A549 (cell line): ENCODE measurements around the gene FAM110D. TPM values are rescaled to one million over a fixed set of nuclear protein-coding genes. Genes with fewer than 3 reads are reported as not detected.
A peak's percentile ranks its signal among the peaks of the same experiment; 100 is the strongest.

Experiments used
- ATAC-seq, 2 experiments: fragments of 200-7000 bp in 1 of 2; fragments of >200 bp in 1 of 2; cut with Nextera tagmentation in 1 of 2; cut with Tn5 transposase in 1 of 2; 3 replicates each; pipeline versions ENCODE4 v1.8.0 to v1.9.1; 2018 to 2020; ENCODE audit warnings: mild to moderate bottlenecking in 1 of 2, moderate library complexity in 1 of 2
- CTCF ChIA-PET: fragments of 300-600 bp; sonication (Branson Sonifier 250); formaldehyde crosslinking; extraction: SDS; loops from one replicate; lab custom pipeline; 2021; ENCODE audit warnings: antibody characterized with exemption, inconsistent platforms; lab: Yijun Ruan, JAX
- POLR2A ChIA-PET: fragments of 350-600 bp; formaldehyde crosslinking; extraction: SDS; loops from one replicate; lab custom pipeline; 2021; ENCODE audit warnings: antibody characterized with exemption, inconsistent platforms; lab: Yijun Ruan, JAX
- DNase-seq, 2 experiments: peaks; one replicate each; pipeline versions ENCODE4 v3.0.0 to v3.0.0-alpha.2; 2011 to 2016; ENCODE audit warnings: low read depth in 1 of 2, low spot score in 1 of 2
- FAIRE-seq: peaks from 2 replicates; lab custom pipeline; 2011; peaks lifted over from hg19 to GRCh38; lab: Jason Lieb, UNC
- H3K27ac ChIP-seq, 2 experiments: fragments of >200 bp; sonication (Bioruptor Twin); formaldehyde crosslinking; 3 replicates each; pipeline ENCODE4 v1.5.1; 2016 to 2017
- H3K4me1 ChIP-seq: fragments of >200 bp; sonication (Bioruptor Twin); formaldehyde crosslinking; 3 replicates; pipeline ENCODE4 v1.6.1; 2016
- H3K4me2 ChIP-seq: fragments of >200 bp; sonication (Bioruptor Twin); formaldehyde crosslinking; 3 replicates; pipeline ENCODE4 v1.6.1; 2016
- H3K4me3 ChIP-seq: fragments of >200 bp; sonication (Bioruptor Twin); formaldehyde crosslinking; 3 replicates; pipeline ENCODE4 v1.5.1; 2016
- H3K9me3 ChIP-seq: fragments of >200 bp; sonication (Bioruptor Twin); formaldehyde crosslinking; 3 replicates; pipeline ENCODE4 v1.6.1; 2016
- CHD2 ChIP-seq: fragments of 150-350 bp; IDR thresholded peaks from 2 replicates; pipeline ENCODE4 v1.6.1; 2014; ENCODE audit warnings: low read length; ENCODE audit not compliant: partially characterized antibody
- GATA3 ChIP-seq: IDR thresholded peaks from 2 replicates; pipeline ENCODE4 v1.6.1; 2012; ENCODE audit warnings: borderline replicate concordance
- HDAC2 ChIP-seq: fragments of 200-600 bp; sonication (generic); IDR thresholded peaks from 2 replicates; pipeline ENCODE4 v1.6.1; 2016
- HOXA7 ChIP-seq: fragments of 250-450 bp; sonication (Bioruptor Pico); IDR thresholded peaks from 2 replicates; pipeline ENCODE4 v1.5.0; 2020; ENCODE audit warnings: mild to moderate bottlenecking, moderate library complexity
- HOXB13 ChIP-seq: fragments of 250-450 bp; sonication (Bioruptor Pico); IDR thresholded peaks from 2 replicates; pipeline ENCODE4 v1.5.0; 2020; ENCODE audit warnings: low read depth, mild to moderate bottlenecking, moderate library complexity
- KDM1A ChIP-seq: fragments of 200-600 bp; sonication (generic); IDR thresholded peaks from 2 replicates; pipeline ENCODE4 v1.6.1; 2016; ENCODE audit warnings: low read depth, mild to moderate bottlenecking
- RAD21 ChIP-seq, 2 experiments: fragments of >200 bp in 1 of 2; sonication (Bioruptor Twin) in 1 of 2; formaldehyde crosslinking in 1 of 2; IDR thresholded peaks in 1 of 2; conservative IDR thresholded peaks in 1 of 2; 2 replicates in 1 of 2; 3 replicates in 1 of 2; pipeline ENCODE4 v1.6.1; 2012 to 2018; ENCODE audit warnings: inconsistent platforms in 1 of 2
- SMC3 ChIP-seq: fragments of >200 bp; sonication (Bioruptor Twin); formaldehyde crosslinking; IDR thresholded peaks from 3 replicates; pipeline ENCODE4 v1.6.1; 2018; ENCODE audit warnings: inconsistent platforms
- ZC3H11A ChIP-seq: fragments of 450-650 bp; IDR thresholded peaks from 2 replicates; pipeline ENCODE4 v1.6.1; 2014; ENCODE audit warnings: antibody characterized with exemption, mild to moderate bottlenecking
- ZFP36 ChIP-seq: fragments of 450-650 bp; IDR thresholded peaks from 2 replicates; pipeline ENCODE4 v1.6.1; 2014; ENCODE audit warnings: borderline replicate concordance; ENCODE audit not compliant: partially characterized antibody
- WGBS: methylation state at CpG from one replicate; pipeline ENCODE4 v1.1.6; 2017; ENCODE audit errors: missing lambda C conversion rate; 5-methylcytosine and 5-hydroxymethylcytosine counted together
- polyA plus RNA-seq, 4 experiments: library from polyadenylated mRNA; depleted of rRNA in 3 of 4; stranded (reverse); fragments of >200 nt; fragmentation: RNase III in 1 of 4; extraction: RNeasy Plus Mini Kit Qiagen cat#74134 plus additional on column Dnase treatment in 1 of 4; gene quantifications; 2 replicates in 3 of 4; 3 replicates in 1 of 4; pipeline ENCODE4 v1.2.3, GENCODE V29; 2011 to 2017
- TF ChIP-seq, protein P1 (sequence below): fragments of >200 bp; sonication (Bioruptor Twin); formaldehyde crosslinking; IDR thresholded peaks from 3 replicates; pipeline ENCODE4 v1.6.1; 2016
- TF ChIP-seq, protein P2 (sequence below): fragments of 200-600 bp; sonication (generic); IDR thresholded peaks from 2 replicates; pipeline ENCODE4 v1.6.1; 2016; ENCODE audit warnings: antibody characterized with exemption, mild to moderate bottlenecking, moderate library complexity
- TF ChIP-seq, protein P3 (sequence below): fragments of >200 bp; sonication (Bioruptor Twin); formaldehyde crosslinking; IDR thresholded peaks from 3 replicates; pipeline ENCODE4 v1.5.1; 2016
- TF ChIP-seq, protein P4 (sequence below): fragments of 450-650 bp; IDR thresholded peaks from 2 replicates; pipeline ENCODE4 v1.6.1; 2014; ENCODE audit warnings: antibody characterized with exemption
- TF ChIP-seq, protein P5 (sequence below): fragments of >200 bp; sonication (Bioruptor Twin); formaldehyde crosslinking; IDR thresholded peaks from 2 replicates; pipeline ENCODE4 v1.6.1; 2016
- TF ChIP-seq, protein P6 (sequence below): IDR thresholded peaks from 2 replicates; pipeline ENCODE4 v1.6.1; 2012; ENCODE audit warnings: low read depth, borderline replicate concordance

FAM110D gene
- polyA plus RNA-seq, 2 of the 4 experiments (the other 2 are of a cell fraction) = 0.04 TPM

DNA sequence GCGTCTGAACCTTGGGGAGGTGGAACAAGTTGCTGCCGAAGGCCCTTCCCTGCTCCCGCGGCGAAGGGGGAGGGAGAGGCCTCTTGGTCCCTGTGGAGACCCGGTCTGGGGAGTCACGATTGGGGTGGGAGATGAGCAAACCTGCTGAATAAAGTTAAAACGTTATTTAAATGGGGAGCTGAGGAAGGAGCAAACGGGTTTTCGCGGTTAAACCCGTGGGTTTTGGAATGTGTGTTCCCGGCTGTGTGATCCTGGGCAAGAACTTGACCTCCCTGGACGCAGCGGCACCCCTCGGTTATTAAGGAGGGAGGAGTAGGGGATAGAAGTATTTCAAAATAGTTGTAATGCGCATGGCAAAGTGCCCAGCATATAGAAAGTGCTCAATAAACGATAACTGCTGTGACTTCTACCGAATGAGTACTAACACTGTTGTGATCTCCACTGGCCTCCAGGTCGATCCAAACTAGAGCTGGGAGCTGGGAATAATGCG lies 3.4 kb downstream of the FAM110D start:
- ATAC-seq (no peak), DNase-seq (peak in 1 of 2 experiments; percentile 16), FAIRE-seq (no peak)
- WGBS = 57% methylated on average over 20 of the region's 21 CpGs
- ChIA-PET POLR2A (interaction anchor here (0.6 kb wide), 1 partner anchor 10 kb away, joined by 5 read pairs; no protein-coding TSS in a partner anchor), CTCF (interaction anchor here (0.5 to 2.4 kb wide), 11 partner anchors 17 to 160 kb away, joined by 3 to 17 read pairs (median 4); partner anchors contain the start of gene CEP85)
- Histone ChIP-seq H3K4me2 (peak overlapping the region; percentile 93), H3K4me1 (0 out of 3 replicates have a peak, but pooled peaks cover 6% of the 10 kb centered on the region), H3K9me3 (no peaks in the 10 kb centered on the region), H3K4me3 (peak overlapping the region; percentile 46), H3K27ac (peak overlapping the region; percentile 60 to 87)
- TF ChIP-seq, protein P1, sequence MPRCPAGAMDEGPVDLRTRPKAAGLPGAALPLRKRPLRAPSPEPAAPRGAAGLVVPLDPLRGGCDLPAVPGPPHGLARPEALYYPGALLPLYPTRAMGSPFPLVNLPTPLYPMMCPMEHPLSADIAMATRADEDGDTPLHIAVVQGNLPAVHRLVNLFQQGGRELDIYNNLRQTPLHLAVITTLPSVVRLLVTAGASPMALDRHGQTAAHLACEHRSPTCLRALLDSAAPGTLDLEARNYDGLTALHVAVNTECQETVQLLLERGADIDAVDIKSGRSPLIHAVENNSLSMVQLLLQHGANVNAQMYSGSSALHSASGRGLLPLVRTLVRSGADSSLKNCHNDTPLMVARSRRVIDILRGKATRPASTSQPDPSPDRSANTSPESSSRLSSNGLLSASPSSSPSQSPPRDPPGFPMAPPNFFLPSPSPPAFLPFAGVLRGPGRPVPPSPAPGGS = no peak
- TF ChIP-seq HDAC2 (no peak), CHD2 (no peak), ZC3H11A (no peak), KDM1A (no peak)

DNA sequence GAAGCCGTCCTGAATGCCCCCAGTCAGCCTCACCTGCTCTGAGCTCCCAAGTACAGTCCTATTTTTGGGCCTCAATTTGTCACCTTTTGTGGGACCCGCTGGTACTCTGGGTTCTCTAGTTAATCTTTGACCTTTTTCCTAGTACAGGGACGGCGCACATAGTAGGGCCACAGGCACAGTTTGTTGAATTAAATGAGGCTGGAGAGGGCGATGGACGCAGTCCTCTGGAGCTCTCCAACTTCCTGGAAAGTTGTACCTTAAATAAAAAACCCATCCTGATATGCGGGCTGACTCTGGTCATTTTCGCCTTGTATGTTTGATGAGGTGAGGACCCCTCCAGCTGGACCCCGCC lies 4.8 kb downstream of the FAM110D start:
- Histone ChIP-seq H3K4me2 (peak overlapping the region; percentile 84), H3K4me3 (peak overlapping the region; percentile 54; the same call in 2 of the 3 replicates), H3K9me3 (no peaks in the 10 kb centered on the region), H3K27ac (peak overlapping the region; percentile 88 to 89; a peak in 4 of 6 replicates), H3K4me1 (0 out of 3 replicates have a peak, but pooled peaks cover 6% of the 10 kb centered on the region)
- no peak for DNase-seq
- ChIA-PET POLR2A (no interaction called here), CTCF (interaction anchor here (0.6 to 2.3 kb wide), 16 partner anchors 9 to 155 kb away, joined by 3 to 17 read pairs (median 3); partner anchors contain the start of gene CATSPER4)
- 81% methylated on average over 8 of the region's 9 CpGs for WGBS
- no peak for FAIRE-seq
- no peak for ATAC-seq
- TF ChIP-seq, protein P2, sequence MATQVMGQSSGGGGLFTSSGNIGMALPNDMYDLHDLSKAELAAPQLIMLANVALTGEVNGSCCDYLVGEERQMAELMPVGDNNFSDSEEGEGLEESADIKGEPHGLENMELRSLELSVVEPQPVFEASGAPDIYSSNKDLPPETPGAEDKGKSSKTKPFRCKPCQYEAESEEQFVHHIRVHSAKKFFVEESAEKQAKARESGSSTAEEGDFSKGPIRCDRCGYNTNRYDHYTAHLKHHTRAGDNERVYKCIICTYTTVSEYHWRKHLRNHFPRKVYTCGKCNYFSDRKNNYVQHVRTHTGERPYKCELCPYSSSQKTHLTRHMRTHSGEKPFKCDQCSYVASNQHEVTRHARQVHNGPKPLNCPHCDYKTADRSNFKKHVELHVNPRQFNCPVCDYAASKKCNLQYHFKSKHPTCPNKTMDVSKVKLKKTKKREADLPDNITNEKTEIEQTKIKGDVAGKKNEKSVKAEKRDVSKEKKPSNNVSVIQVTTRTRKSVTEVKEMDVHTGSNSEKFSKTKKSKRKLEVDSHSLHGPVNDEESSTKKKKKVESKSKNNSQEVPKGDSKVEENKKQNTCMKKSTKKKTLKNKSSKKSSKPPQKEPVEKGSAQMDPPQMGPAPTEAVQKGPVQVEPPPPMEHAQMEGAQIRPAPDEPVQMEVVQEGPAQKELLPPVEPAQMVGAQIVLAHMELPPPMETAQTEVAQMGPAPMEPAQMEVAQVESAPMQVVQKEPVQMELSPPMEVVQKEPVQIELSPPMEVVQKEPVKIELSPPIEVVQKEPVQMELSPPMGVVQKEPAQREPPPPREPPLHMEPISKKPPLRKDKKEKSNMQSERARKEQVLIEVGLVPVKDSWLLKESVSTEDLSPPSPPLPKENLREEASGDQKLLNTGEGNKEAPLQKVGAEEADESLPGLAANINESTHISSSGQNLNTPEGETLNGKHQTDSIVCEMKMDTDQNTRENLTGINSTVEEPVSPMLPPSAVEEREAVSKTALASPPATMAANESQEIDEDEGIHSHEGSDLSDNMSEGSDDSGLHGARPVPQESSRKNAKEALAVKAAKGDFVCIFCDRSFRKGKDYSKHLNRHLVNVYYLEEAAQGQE = no peak
- TF ChIP-seq HOXA7 (CRISPR knock-in tag) (no peak), ZFP36 (no peak), GATA3 (no peak)

DNA sequence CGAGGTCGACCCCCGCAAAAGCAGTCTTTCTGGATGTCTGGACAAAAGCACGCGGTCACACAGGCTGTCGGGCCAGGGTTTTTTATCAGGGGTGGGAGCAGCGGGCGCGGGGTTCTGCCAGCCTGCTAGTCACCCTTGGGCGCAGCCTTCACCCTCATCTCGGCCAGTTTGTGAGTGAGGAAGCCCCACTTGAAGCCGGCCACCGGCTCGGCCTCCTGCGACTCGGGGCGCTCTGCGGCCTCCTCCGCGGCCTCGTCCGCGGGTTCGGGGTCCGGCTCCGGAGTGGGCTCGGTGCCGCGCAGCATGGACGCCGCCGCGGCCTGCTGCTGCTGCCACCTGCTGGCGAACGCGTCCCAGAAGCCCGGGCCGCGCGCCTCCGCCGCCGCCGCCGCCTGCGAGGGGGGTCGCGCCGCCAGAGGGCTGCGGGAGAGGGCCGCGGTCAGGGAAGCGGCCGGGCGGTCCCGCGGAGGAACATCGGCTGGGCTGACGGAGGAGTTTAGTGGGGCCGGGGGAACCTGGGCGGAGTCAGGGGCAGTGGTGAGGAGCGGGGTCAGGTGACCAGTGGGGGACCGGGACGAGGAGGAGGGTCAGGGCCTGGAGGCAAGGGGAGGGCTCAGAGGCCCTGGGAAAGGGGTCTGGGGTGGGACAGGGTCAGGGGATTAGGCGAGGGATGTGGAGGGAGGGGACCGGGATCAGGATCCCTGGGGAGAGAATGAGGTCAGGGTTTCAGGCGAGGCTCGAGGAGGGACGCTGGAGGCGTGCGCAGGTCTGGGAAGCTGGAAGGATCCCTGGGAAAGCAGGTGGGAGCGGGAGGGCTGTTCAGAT lies 5.4 kb downstream of the FAM110D start:
- Histone ChIP-seq H3K4me1 (0 out of 3 replicates have a peak, but pooled peaks cover 6% of the 10 kb centered on the region), H3K4me2 (peak overlapping the region; percentile 84), H3K27ac (peak overlapping the region; percentile 88 to 89), H3K4me3 (peak overlapping the region; percentile 54), H3K9me3 (no peaks in the 10 kb centered on the region)
- ChIA-PET POLR2A (no interaction called here), CTCF (interaction anchor here (0.6 to 2.3 kb wide), 18 partner anchors 8 to 129 kb away, joined by 3 to 17 read pairs (median 3); partner anchors contain the start of genes CATSPER4 and CEP85)
- FAIRE-seq (no peak), DNase-seq (peak; percentile 25 to 50), ATAC-seq (peak; percentile 61 to 74)
- TF ChIP-seq, protein P3, sequence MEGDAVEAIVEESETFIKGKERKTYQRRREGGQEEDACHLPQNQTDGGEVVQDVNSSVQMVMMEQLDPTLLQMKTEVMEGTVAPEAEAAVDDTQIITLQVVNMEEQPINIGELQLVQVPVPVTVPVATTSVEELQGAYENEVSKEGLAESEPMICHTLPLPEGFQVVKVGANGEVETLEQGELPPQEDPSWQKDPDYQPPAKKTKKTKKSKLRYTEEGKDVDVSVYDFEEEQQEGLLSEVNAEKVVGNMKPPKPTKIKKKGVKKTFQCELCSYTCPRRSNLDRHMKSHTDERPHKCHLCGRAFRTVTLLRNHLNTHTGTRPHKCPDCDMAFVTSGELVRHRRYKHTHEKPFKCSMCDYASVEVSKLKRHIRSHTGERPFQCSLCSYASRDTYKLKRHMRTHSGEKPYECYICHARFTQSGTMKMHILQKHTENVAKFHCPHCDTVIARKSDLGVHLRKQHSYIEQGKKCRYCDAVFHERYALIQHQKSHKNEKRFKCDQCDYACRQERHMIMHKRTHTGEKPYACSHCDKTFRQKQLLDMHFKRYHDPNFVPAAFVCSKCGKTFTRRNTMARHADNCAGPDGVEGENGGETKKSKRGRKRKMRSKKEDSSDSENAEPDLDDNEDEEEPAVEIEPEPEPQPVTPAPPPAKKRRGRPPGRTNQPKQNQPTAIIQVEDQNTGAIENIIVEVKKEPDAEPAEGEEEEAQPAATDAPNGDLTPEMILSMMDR = peak; percentile 81
- TF ChIP-seq RAD21 (conservative IDR thresholded peaks at IDR 0.05 in 1 of 2, IDR thresholded peaks at IDR 0.05 in 1 of 2) (peak in 1 of 2 experiments; percentile 52; a peak in 3 of 5 replicates), SMC3 (peak; percentile 64), HOXB13 (CRISPR knock-in tag) (no peak)
- TF ChIP-seq, protein P1 = no peak
- TF ChIP-seq, protein P4, sequence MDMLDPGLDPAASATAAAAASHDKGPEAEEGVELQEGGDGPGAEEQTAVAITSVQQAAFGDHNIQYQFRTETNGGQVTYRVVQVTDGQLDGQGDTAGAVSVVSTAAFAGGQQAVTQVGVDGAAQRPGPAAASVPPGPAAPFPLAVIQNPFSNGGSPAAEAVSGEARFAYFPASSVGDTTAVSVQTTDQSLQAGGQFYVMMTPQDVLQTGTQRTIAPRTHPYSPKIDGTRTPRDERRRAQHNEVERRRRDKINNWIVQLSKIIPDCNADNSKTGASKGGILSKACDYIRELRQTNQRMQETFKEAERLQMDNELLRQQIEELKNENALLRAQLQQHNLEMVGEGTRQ = peak; percentile 54; the same call in 1 of the 2 replicates
- TF ChIP-seq, protein P5, sequence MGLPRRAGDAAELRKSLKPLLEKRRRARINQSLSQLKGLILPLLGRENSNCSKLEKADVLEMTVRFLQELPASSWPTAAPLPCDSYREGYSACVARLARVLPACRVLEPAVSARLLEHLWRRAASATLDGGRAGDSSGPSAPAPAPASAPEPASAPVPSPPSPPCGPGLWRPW = no peak
- TF ChIP-seq, protein P6, sequence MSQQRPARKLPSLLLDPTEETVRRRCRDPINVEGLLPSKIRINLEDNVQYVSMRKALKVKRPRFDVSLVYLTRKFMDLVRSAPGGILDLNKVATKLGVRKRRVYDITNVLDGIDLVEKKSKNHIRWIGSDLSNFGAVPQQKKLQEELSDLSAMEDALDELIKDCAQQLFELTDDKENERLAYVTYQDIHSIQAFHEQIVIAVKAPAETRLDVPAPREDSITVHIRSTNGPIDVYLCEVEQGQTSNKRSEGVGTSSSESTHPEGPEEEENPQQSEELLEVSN = no peak
- 36% methylated on average over 13 of the region's 72 CpGs for WGBS
